ENCODE data around the gene PIP4P1. TPM values are rescaled to one million over a fixed set of nuclear protein-coding genes. Genes with fewer than 3 reads are reported as not detected.

PIP4P1 gene
- total and polyA plus RNA-seq, 9 of the 15 experiments (the other 6 are each of a cell fraction or from before 2014, with no cell fraction given), result 5.3 to 20.9 (median 10.7) TPM

- TF ChIP-seq MLX (CRISPR knock-in tag; conservative IDR thresholded peaks at IDR 0.05) (no peak), ZNF431 (CRISPR knock-in tag; IDR thresholded peaks at IDR 0.05) (no peak), ZNF395 (CRISPR knock-in tag; IDR thresholded peaks at IDR 0.05) (peak; percentile 62; the same call in 1 of the 2 replicates), TCFL5 (CRISPR knock-in tag; conservative IDR thresholded peaks at IDR 0.05) (no peak), HMG20A (CRISPR knock-in tag; conservative IDR thresholded peaks at IDR 0.05) (no peak), LARP7 (IDR thresholded peaks at IDR 0.05) (no peak), ZNF24 (IDR thresholded peaks at IDR 0.05) (no peak), ZBTB8A (IDR thresholded peaks at IDR 0.05; ENCODE audit: partially characterized antibody) (no peak), EZH2 (IDR thresholded peaks at IDR 0.05; ENCODE audit: borderline replicate concordance, low read depth, low read length) (no peak), MTF1 (CRISPR knock-in tag; IDR thresholded peaks at IDR 0.05; ENCODE audit: borderline replicate concordance) (no peak), ZNF408 (CRISPR knock-in tag; IDR thresholded peaks at IDR 0.05; ENCODE audit: low read depth) (no peak), ZC3H8 (IDR thresholded peaks at IDR 0.05) (no peak), MCM2 (IDR thresholded peaks at IDR 0.05; ENCODE audit: low read depth) (no peak), ZNF280A (IDR thresholded peaks at IDR 0.05; ENCODE audit: low read depth, partially characterized antibody) (no peak), NFIX (CRISPR knock-in tag; IDR thresholded peaks at IDR 0.05; ENCODE audit: low read depth) (no peak), NFIC (IDR thresholded peaks at IDR 0.05) (no peak), C11orf30 (IDR thresholded peaks at IDR 0.05; ENCODE audit: low read depth) (peak; percentile 91), CHCHD3 (CRISPR knock-in tag; IDR thresholded peaks at IDR 0.05) (no peak), PHB (CRISPR knock-in tag; IDR thresholded peaks at IDR 0.05) (no peak), MAFK (IDR thresholded peaks at IDR 0.05; ENCODE audit: low read length) (peak; percentile 63), XRCC5 (IDR thresholded peaks at IDR 0.05; ENCODE audit: low read depth, low read length) (no peak), TOE1 (IDR thresholded peaks at IDR 0.05; ENCODE audit: borderline replicate concordance) (peak; percentile 100), TOE1 (CRISPR knock-in tag; IDR thresholded peaks at IDR 0.05; ENCODE audit: borderline replicate concordance, low read depth) (no peak), CREM (IDR thresholded peaks at IDR 0.05; ENCODE audit: low read depth) (peak; percentile 87), CCNT2 (IDR thresholded peaks at IDR 0.05; ENCODE audit: borderline replicate concordance, extremely low read depth, insufficient read length, low read depth, low read length) (peak; percentile 76), MXD1 (CRISPR knock-in tag; IDR thresholded peaks at IDR 0.05; ENCODE audit: borderline replicate concordance, poor library complexity, severe bottlenecking) (no peak)
Measured at GRCh38 chr14:20461225-20462141, at the start of gene PIP4P1 (continued).
